GM23338 (cell line): ENCODE measurements around the gene PHF23. TPM values are rescaled to one million over a fixed set of nuclear protein-coding genes. Genes with fewer than 3 reads are reported as not detected.

Experiments
- ATAC-seq: fragments of 200-7000 bp; cut with Tn5 transposase; 3 replicates; pipeline ENCODE4 v1.9.1; 2020
- DNase-seq: peaks from one replicate; pipeline ENCODE4 v3.0.0-alpha.2; 2015; ENCODE audit warnings: low spot score
- H2AFZ ChIP-seq: fragments of 200-600 bp; sonication (generic); 2 replicates; pipeline ENCODE4 v1.8.0; 2016; ENCODE audit warnings: antibody characterized with exemption, mild to moderate bottlenecking, moderate library complexity
- H3F3A ChIP-seq: fragments of 200-600 bp; sonication (generic); replicated peaks from 2 replicates; pipeline ENCODE4 v1.8.0; 2017; ENCODE audit warnings: antibody characterized with exemption, mixed run types, low read depth
- H3K27ac ChIP-seq: fragments of 200-600 bp; sonication (generic); 2 replicates; pipeline ENCODE4 v1.6.1; 2016; ENCODE audit warnings: low read depth
- H3K27me3 ChIP-seq: fragments of 200-600 bp; sonication (generic); 2 replicates; pipeline ENCODE4 v1.8.0; 2016; ENCODE audit warnings: mild to moderate bottlenecking, mixed run types, moderate library complexity; ENCODE audit not compliant: insufficient read depth
- H3K36me3 ChIP-seq: fragments of 200-600 bp; sonication (generic); 2 replicates; pipeline ENCODE4 v1.8.0; 2016; ENCODE audit warnings: mild to moderate bottlenecking; ENCODE audit not compliant: insufficient read depth
- H3K4me1 ChIP-seq: fragments of 200-600 bp; sonication (generic); 2 replicates; pipeline ENCODE4 v1.8.0; 2016; ENCODE audit warnings: mild to moderate bottlenecking, moderate library complexity; ENCODE audit not compliant: insufficient read depth
- H3K4me2 ChIP-seq: fragments of 200-600 bp; sonication (generic); 2 replicates; pipeline ENCODE4 v1.7.1; 2017; ENCODE audit warnings: mixed run types
- H3K4me3 ChIP-seq: fragments of 200-600 bp; sonication (generic); 2 replicates; pipeline ENCODE4 v1.6.1; 2016; ENCODE audit warnings: mixed run types
- H3K79me2 ChIP-seq: fragments of 200-600 bp; sonication (generic); replicated peaks from 2 replicates; pipeline ENCODE4 v1.8.0; 2017; ENCODE audit warnings: mild to moderate bottlenecking; ENCODE audit not compliant: insufficient read depth
- H3K9me2 ChIP-seq: fragments of 200-600 bp; sonication (generic); 2 replicates; pipeline ENCODE4 v1.8.0; 2017; ENCODE audit not compliant: insufficient read depth
- H4K20me1 ChIP-seq: fragments of 200-600 bp; sonication (generic); replicated peaks from 2 replicates; pipeline ENCODE4 v1.8.0; 2017; ENCODE audit warnings: mild to moderate bottlenecking; ENCODE audit not compliant: insufficient read depth
- H3K27ac Mint-ChIP-seq: 2 replicates; pipeline ENCODE4 v1.8.0; 2020; ENCODE audit warnings: inconsistent platforms, mild to moderate bottlenecking, moderate library complexity, mixed read lengths
- H3K27me3 Mint-ChIP-seq: 3 replicates; pipeline ENCODE4 v1.8.0; 2022; ENCODE audit warnings: low read depth, mild to moderate bottlenecking, moderate library complexity, mixed read lengths, inconsistent platforms; ENCODE audit not compliant: insufficient read depth, poor library complexity
- H3K36me3 Mint-ChIP-seq: 3 replicates; pipeline ENCODE4 v1.8.0; 2021; ENCODE audit warnings: low read depth, mild to moderate bottlenecking, inconsistent platforms, moderate library complexity, mixed read lengths
- H3K4me1 Mint-ChIP-seq: 3 replicates; pipeline ENCODE4 v1.8.0; 2020; ENCODE audit warnings: mild to moderate bottlenecking, inconsistent platforms, mixed read lengths
- H3K4me3 Mint-ChIP-seq: 3 replicates; pipeline ENCODE4 v1.8.0; 2021; ENCODE audit warnings: moderate library complexity, mild to moderate bottlenecking, inconsistent platforms, mixed read lengths
- H3K9me3 Mint-ChIP-seq: 3 replicates; pipeline ENCODE4 v1.8.0; 2020; ENCODE audit warnings: moderate library complexity, mild to moderate bottlenecking, inconsistent platforms, mixed read lengths
- CREB1 ChIP-seq: fragments of 250-450 bp; sonication (Bioruptor Pico); IDR thresholded peaks from 2 replicates; pipeline ENCODE4 v1.5.0; 2020; ENCODE audit warnings: low read depth, mild to moderate bottlenecking, moderate library complexity
- NANOG ChIP-seq: IDR thresholded peaks from 2 replicates; pipeline ENCODE4 v1.6.1; 2016; ENCODE audit warnings: antibody characterized with exemption, borderline replicate concordance
- REST ChIP-seq: IDR thresholded peaks from one replicate; pipeline ENCODE4 v1.6.1; 2018; ENCODE audit warnings: antibody characterized with exemption; ENCODE audit not compliant: unreplicated experiment
- ZNF462 ChIP-seq: fragments of 250-450 bp; sonication (Bioruptor Pico); IDR thresholded peaks from 2 replicates; pipeline ENCODE4 v1.5.0; 2020; ENCODE audit warnings: mild to moderate bottlenecking, moderate library complexity
- polyA plus RNA-seq: library from polyadenylated mRNA; unstranded; fragments of >200 nt; fragmentation: Nextera tagmentation; extraction: Ambion mirVana; gene quantifications from 2 replicates; pipeline ENCODE4 v1.2.1, GENCODE V29; 2016
- total RNA-seq: library from RNA; depleted of rRNA; stranded (reverse); fragments of >200 nt; shearing (Covaris generic); gene quantifications from 2 replicates; pipeline ENCODE4 v1.2.3, GENCODE V29; 2014

The PHF23 gene
- total and polyA plus RNA-seq, 2 experiments from 2014 or later = 35.4 to 51.0 TPM

- TF ChIP-seq CREB1 (no peak), ZNF462 (CRISPR knock-in tag) (no peak), NANOG (no peak)
These were observed 42.4 kb downstream of the PHF23 start (continued) for GRCh38 chr17:7196651-7197401.

GRCh38 chr17:7195971-7196370, 43.3 kb downstream of the PHF23 start:
- H3F3A ChIP-seq = no peaks in the 10 kb centered on the region
- H3K9me3 Mint-ChIP-seq = no peaks in the 10 kb centered on the region

More at GRCh38 chr17:7195971-7196370, 43.3 kb downstream of the PHF23 start:
- H3K4me3 Mint-ChIP-seq = no peak overlapping the region
- no peaks in the 10 kb centered on the region for H3K27me3 ChIP-seq
- 0 out of 2 replicates have a peak, but pooled peaks cover 4% of the 10 kb centered on the region for H4K20me1 ChIP-seq
- no peaks in the 10 kb centered on the region; the same call in 1 of the 2 replicates for H3K36me3 ChIP-seq
- H3K4me1 Mint-ChIP-seq = peaks cover 2% of the 10 kb centered on the region; the same call in 1 of the 3 replicates
- no peak overlapping the region for H3K27ac Mint-ChIP-seq
- DNase-seq = no peak
- peaks cover 65% of the 10 kb centered on the region for H3K36me3 Mint-ChIP-seq
- no peaks in the 10 kb centered on the region; the same call in 1 of the 2 replicates for H3K4me1 ChIP-seq
- no peak for TF ChIP-seq REST
- no peak overlapping the region for H2AFZ ChIP-seq
- H3K27ac ChIP-seq = no peak overlapping the region
- ATAC-seq = no peak
- H3K4me3 ChIP-seq = no peak overlapping the region
- H3K4me2 ChIP-seq = no peak overlapping the region
- H3K79me2 ChIP-seq = no peaks in the 10 kb centered on the region
- peaks cover 8% of the 10 kb centered on the region for H3K27me3 Mint-ChIP-seq
- H3K9me2 ChIP-seq = no peaks in the 10 kb centered on the region
